SK-N-MC (cell line): Measurements from ENCODE around the gene SLC18A3.

Experiments used
- DNase-seq: peaks from one replicate; pipeline ENCODE4 v3.0.0-alpha.2; 2011; ENCODE audit warnings: low read depth, low spot score
- H3K27ac ChIP-seq: fragments of 200-600 bp; sonication (generic); 2 replicates; pipeline ENCODE4 v1.5.1; 2016; ENCODE audit warnings: mixed run types
- H3K36me3 ChIP-seq: fragments of 200-600 bp; sonication (generic); 2 replicates; pipeline ENCODE4 v1.6.1; 2017; ENCODE audit warnings: antibody characterized with exemption, low read length, mixed read lengths; ENCODE audit not compliant: insufficient read depth
- H3K4me3 ChIP-seq: fragments of 200-600 bp; sonication (generic); 2 replicates; pipeline ENCODE4 v1.5.1; 2016
- H3K9ac ChIP-seq: fragments of 200-600 bp; sonication (generic); 2 replicates; pipeline ENCODE4 v1.8.0; 2017; ENCODE audit warnings: mixed run types, mixed read lengths; ENCODE audit not compliant: insufficient read length
- H3K9me3 ChIP-seq: fragments of 200-600 bp; sonication (generic); 2 replicates; pipeline ENCODE4 v1.6.1; 2017; ENCODE audit warnings: low read depth, mild to moderate bottlenecking, antibody characterized with exemption, low read length, moderate library complexity, mixed read lengths
- EZH2 ChIP-seq: fragments of 200-600 bp; sonication (generic); IDR thresholded peaks from one replicate; pipeline ENCODE4 v1.6.1; 2017; ENCODE audit warnings: antibody characterized with exemption
- FOXP2 ChIP-seq: optimal IDR thresholded peaks from 2 replicates; pipeline ENCODE3; 2011; ENCODE audit warnings: mild to moderate bottlenecking, moderate library complexity; ENCODE audit not compliant: insufficient read depth; ENCODE audit errors: extremely low read length, control extremely low read depth
- POLR2AphosphoS5 ChIP-seq: IDR thresholded peaks from 2 replicates; pipeline ENCODE4 v1.6.1; 2012; ENCODE audit warnings: mild to moderate bottlenecking, low read depth, low read length, borderline replicate concordance

SLC18A3 gene

GRCh38 chr10:49647985-49648795 lies 38.1 kb downstream of the SLC18A3 start:
- Histone ChIP-seq H3K9me3 (no peaks in the 10 kb centered on the region), H3K9ac (peak overlapping the region; percentile 58), H3K27ac (peak overlapping the region; percentile 98), H3K36me3 (no peaks in the 10 kb centered on the region), H3K4me3 (peak overlapping the region; percentile 35)
- DNase-seq, result peak; percentile 32
- no peak for TF ChIP-seq FOXP2
- TF ChIP-seq POLR2AphosphoS5, result no peak
- no peak for TF ChIP-seq EZH2

- TF ChIP-seq EZH2 (no peak), FOXP2 (no peak)
- Histone ChIP-seq H3K27ac (peak overlapping the region; percentile 98), H3K9ac (peak overlapping the region; percentile 58), H3K9me3 (no peaks in the 10 kb centered on the region), H3K4me3 (peak overlapping the region; percentile 35), H3K36me3 (no peaks in the 10 kb centered on the region)
- peak; percentile 34 for DNase-seq
These were observed 39.2 kb downstream of the SLC18A3 start for GRCh38 chr10:49649294-49649693.

GRCh38 chr10:49649936-49650723 lies 40.0 kb downstream of the SLC18A3 start:
- Histone ChIP-seq H3K27ac (peak overlapping the region; percentile 98), H3K4me3 (no peak overlapping the region; the same call in 1 of the 2 replicates)
- TF ChIP-seq EZH2 (no peak), POLR2AphosphoS5 (no peak), FOXP2 (no peak)

GRCh38 chr10:49650724-49651034 lies 40.6 kb downstream of the SLC18A3 start:
- H3K27ac ChIP-seq, result no peak overlapping the region
- TF ChIP-seq EZH2, result no peak
- TF ChIP-seq FOXP2, result no peak
- TF ChIP-seq POLR2AphosphoS5, result no peak
- H3K9ac ChIP-seq, result no peak overlapping the region
- H3K9me3 ChIP-seq, result no peaks in the 10 kb centered on the region
- DNase-seq, result no peak
- H3K4me3 ChIP-seq, result no peak overlapping the region
- H3K36me3 ChIP-seq, result no peaks in the 10 kb centered on the region

More at GRCh38 chr10:49649936-49650723, 40.0 kb downstream of the SLC18A3 start:
- no peak for DNase-seq
- Histone ChIP-seq H3K36me3 (no peaks in the 10 kb centered on the region), H3K9me3 (no peaks in the 10 kb centered on the region), H3K9ac (no peak overlapping the region)

GRCh38 chr10:49651039-49651835 lies 41.1 kb downstream of the SLC18A3 start:
- DNase-seq, result no peak
- Histone ChIP-seq H3K27ac (no peak overlapping the region), H3K9me3 (no peaks in the 10 kb centered on the region), H3K4me3 (no peak overlapping the region), H3K9ac (no peak overlapping the region), H3K36me3 (no peaks in the 10 kb centered on the region)
- TF ChIP-seq EZH2, result no peak

- Histone ChIP-seq H3K9me3 (no peaks in the 10 kb centered on the region), H3K27ac (no peak overlapping the region), H3K4me3 (no peak overlapping the region), H3K36me3 (no peaks in the 10 kb centered on the region), H3K9ac (no peak overlapping the region)
- no peak for TF ChIP-seq EZH2
- TF ChIP-seq POLR2AphosphoS5, result no peak
- no peak for TF ChIP-seq FOXP2
- no peak for DNase-seq
These were observed 41.8 kb downstream of the SLC18A3 start for GRCh38 chr10:49651917-49652316.

- Histone ChIP-seq H3K4me3 (no peak overlapping the region), H3K27ac (no peak overlapping the region), H3K9me3 (no peaks in the 10 kb centered on the region), H3K36me3 (no peaks in the 10 kb centered on the region), H3K9ac (no peak overlapping the region)
- no peak for DNase-seq
- TF ChIP-seq POLR2AphosphoS5 (no peak), EZH2 (no peak), FOXP2 (no peak)
These were observed 42.5 kb downstream of the SLC18A3 start for GRCh38 chr10:49652421-49653272.

GRCh38 chr10:49653273-49653929 lies 43.3 kb downstream of the SLC18A3 start:
- H3K9ac ChIP-seq, result no peak overlapping the region
- no peak overlapping the region for H3K27ac ChIP-seq
- no peaks in the 10 kb centered on the region for H3K9me3 ChIP-seq
- H3K4me3 ChIP-seq, result no peak overlapping the region
- TF ChIP-seq FOXP2 (no peak), EZH2 (no peak), POLR2AphosphoS5 (no peak)
- no peak for DNase-seq
- no peaks in the 10 kb centered on the region for H3K36me3 ChIP-seq
